HG02759 (cell line): ENCODE results near the gene TNFRSF8.

Experiments used
- ATAC-seq: cut with Tn5 transposase; IDR thresholded peaks from one replicate; pipeline ENCODE4 v1.9.1; 2021; ENCODE audit warnings: mild to moderate bottlenecking, moderate library complexity; ENCODE audit not compliant: unreplicated experiment

Gene TNFRSF8

GRCh38 chr1:12153181-12153785, 90.2 kb downstream of the TNFRSF8 start:
- ATAC-seq = no peak

DNA sequence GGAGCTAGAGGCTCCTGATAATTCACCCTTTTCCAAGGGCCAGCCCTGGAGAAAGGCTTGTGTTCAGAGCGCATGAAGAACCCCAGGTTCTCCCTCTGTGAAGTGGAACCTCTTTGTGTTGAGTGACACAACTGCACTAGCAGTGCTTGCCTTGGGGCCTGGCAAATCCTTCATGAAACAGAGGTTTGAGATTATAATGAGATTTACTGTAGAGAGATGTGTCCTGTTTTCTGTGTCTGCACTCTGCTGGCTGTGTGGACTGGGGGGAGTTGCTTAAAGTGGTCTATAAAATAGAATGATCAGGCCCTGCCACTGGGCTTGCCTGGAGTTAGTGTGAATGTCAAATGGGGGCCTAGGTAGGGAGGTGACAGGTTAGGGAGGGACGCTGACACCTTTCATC, 92.2 kb downstream of the TNFRSF8 start:
- no peak for ATAC-seq

GRCh38 chr1:12157366-12158231, 94.5 kb downstream of the TNFRSF8 start:
- no peak for ATAC-seq

- no peak for ATAC-seq
Observed at GRCh38 chr1:12158357-12159092, 95.4 kb downstream of the TNFRSF8 start.

- ATAC-seq = no peak
Observed at GRCh38 chr1:12159816-12160215, 96.7 kb downstream of the TNFRSF8 start.

DNA sequence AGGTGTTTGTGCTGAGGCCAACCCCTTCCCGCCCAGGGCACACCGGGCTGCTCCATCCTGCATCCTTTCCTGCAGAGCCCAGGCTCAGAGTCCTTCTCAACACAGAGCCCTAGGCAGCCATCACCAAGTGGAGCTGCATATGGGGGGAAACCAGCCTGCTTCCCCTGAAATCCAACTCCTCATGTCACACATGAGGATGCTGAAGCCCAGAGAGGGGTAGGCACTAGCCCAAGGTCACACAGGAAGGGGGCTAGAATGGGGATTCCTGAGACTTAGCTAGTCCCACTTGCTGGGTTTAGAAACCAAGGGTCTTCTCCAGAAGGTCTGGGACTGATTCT, 98.2 kb downstream of the TNFRSF8 start:
- no peak for ATAC-seq

GRCh38 chr1:12161662-12162458, 98.8 kb downstream of the TNFRSF8 start:
- peak; percentile 81 for ATAC-seq

GRCh38 chr1:12162459-12163137, 99.5 kb downstream of the TNFRSF8 start:
- no peak for ATAC-seq

- no peak for ATAC-seq
Observed at GRCh38 chr1:12163210-12163609, 100.1 kb downstream of the TNFRSF8 start.

DNA sequence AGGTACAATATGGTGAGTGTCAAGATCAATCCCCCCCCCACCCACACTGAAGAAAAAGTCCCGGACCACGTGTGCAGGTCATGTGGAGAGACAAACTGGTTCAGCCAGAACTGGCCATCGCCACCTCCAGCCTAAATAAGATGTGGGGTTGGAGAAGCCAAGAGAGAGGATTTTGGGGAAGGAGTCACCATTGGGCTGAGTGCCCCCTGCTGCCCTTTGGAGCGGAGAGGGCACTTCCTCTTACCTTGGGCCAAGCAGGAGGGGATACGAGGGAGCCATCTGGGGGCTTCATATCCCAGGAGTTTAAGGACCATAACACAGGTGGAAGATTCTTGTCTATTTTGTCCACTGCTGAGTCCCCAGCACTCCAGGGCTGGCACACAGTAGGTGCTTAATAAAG, 101.1 kb downstream of the TNFRSF8 start:
- ATAC-seq = no peak

DNA sequence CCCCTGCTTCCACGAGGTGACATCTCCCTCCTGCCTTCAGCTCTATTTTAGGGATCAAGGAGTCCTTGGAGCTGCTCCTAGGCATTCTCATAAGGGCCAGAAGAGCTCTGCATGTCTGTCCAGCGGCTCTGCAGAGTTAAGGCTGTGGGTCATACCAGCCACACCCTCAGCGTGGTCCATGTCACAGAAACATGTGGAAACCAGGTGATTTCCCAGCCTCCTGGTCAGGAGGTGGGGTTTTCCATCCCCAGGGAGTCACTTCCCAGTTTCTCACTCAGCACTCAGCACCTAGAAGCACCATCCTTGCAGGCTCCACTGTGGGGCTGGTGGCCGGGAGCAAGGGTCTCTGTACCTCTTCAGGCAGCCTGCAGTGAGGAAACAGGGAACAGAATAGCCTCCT, 102.2 kb downstream of the TNFRSF8 start:
- no peak for ATAC-seq

- peak; percentile 60 for ATAC-seq
Observed at GRCh38 chr1:12166834-12167492, 103.9 kb downstream of the TNFRSF8 start, which contains the start of gene TNFRSF1B. Gene TNFRSF1B, plus strand, starts transcription at chr1:12166991. Its CDS starts 101 bp downstream, at chr1:12167092.

GRCh38 chr1:12167493-12168429, 104.7 kb downstream of the TNFRSF8 start:
- no peak for ATAC-seq

DNA sequence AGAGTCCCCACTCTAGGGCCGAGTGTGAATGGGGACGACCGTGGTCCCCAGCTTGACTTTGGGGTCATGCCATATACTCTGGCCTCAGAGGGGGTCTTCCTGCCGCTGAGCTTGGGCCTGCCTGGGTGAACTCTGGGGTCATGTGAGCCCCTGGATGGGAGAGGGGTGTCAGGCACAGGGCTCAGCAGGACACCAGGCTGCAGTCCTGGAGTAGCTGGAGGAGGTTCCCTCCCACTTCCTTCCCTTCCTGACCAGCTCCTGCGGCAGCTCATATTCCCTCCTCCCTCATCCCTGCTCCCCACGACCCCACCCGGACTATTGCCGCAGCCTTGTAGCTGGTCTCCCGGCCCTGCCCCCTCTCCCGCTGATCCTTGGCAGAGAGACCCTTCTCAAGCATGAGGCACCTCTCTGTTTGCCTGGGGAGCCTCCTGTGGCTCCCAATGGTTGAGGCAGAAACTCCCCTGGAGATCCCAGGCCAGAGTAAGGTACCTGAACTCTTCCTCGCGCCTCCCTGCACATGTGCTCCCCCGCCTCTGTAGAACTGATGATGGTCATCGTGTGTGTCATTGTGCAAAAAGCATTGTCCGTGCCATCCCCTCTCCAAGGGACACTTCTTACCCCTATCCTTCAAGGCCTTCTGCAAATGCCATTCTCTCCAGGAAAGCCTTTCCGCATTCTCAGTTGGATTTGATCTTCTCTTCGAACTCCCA, 105.5 kb downstream of the TNFRSF8 start:
- ATAC-seq = no peak

DNA sequence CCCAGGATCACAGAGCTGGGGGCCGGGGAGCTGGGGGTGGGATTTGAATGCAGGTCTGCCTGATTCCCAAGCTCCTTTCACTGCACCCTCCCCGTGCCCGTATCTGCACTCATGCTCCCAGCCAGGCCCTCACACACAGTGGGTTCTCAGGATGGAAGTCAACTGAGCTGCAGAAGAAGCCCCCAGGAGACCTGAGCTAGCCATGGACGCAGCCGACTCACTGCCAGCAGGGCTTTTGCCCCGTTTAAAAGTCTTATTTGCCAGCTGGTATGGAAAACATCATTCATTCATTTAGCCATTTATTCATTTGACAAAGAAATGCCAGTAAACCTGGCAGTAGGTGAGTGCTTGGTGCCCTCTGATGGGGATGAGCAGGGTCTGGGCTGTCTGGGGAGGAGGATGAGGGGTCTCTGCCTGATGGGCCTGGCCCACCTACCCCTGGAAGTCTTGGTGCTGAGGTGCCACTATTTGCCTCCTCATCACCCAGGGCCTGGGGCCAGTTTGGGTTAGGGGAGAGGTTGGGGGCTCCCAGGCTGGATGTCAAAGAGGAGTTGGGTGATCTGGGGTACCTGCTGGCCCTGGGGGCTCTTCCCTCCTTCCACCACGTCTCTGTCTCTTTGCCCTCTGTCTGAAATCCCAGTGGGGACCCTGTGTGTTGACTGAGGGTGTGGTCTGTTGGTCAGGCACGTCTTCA, 106.5 kb downstream of the TNFRSF8 start:
- no peak for ATAC-seq

DNA sequence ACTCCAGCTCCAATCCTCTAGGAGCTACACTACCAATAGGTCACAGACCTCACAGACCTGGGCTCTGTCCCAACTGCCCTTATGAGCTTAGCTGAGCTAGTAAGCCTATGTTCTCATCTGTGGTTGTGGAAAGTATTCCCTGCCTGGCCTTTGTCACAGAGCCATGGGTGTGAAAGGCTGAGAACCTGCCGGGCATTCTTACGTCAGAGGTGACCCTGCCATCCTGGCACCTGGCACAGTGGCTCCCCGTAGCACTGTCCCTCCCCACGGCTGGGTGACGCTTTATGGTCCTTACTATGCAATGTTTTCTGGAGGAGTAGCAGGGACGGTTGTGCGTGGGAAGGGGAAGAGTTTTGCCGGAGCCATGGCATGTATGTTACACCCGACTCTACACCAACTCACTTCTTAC, 107.2 kb downstream of the TNFRSF8 start:
- no peak for ATAC-seq

GRCh38 chr1:12171206-12172041, 108.3 kb downstream of the TNFRSF8 start:
- ATAC-seq = no peak
